GM21737 (cell line): ENCODE data around the gene DLGAP4.

Source experiments
- ATAC-seq: cut with Tn5 transposase; IDR thresholded peaks from one replicate; pipeline ENCODE4 v1.9.1; 2021; ENCODE audit warnings: mild to moderate bottlenecking, moderate library complexity; ENCODE audit not compliant: unreplicated experiment

Gene DLGAP4

GRCh38 chr20:36349384-36350170 lies 43.4 kb downstream of the DLGAP4 start:
- no peak for ATAC-seq

GRCh38 chr20:36350439-36350838 lies 44.3 kb downstream of the DLGAP4 start:
- ATAC-seq = no peak

- no peak for ATAC-seq
Observed at GRCh38 chr20:36351937-36352336, 45.8 kb downstream of the DLGAP4 start.

GRCh38 chr20:36352843-36353553 lies 46.9 kb downstream of the DLGAP4 start:
- no peak for ATAC-seq

- ATAC-seq = no peak
Observed at GRCh38 chr20:36353740-36354139, 47.6 kb downstream of the DLGAP4 start.

- ATAC-seq = no peak
Observed at GRCh38 chr20:36355469-36356171, 49.5 kb downstream of the DLGAP4 start.

- no peak for ATAC-seq
Observed at GRCh38 chr20:36359668-36360406, 53.7 kb downstream of the DLGAP4 start.

- ATAC-seq = no peak
Observed at GRCh38 chr20:36360429-36360828, 54.3 kb downstream of the DLGAP4 start.

GRCh38 chr20:36361406-36361805 lies 55.3 kb downstream of the DLGAP4 start:
- ATAC-seq = no peak

- no peak for ATAC-seq
Observed at GRCh38 chr20:36362261-36362660, 56.1 kb downstream of the DLGAP4 start.

GRCh38 chr20:36362978-36363713 lies 57.0 kb downstream of the DLGAP4 start:
- no peak for ATAC-seq

GRCh38 chr20:36364506-36364905 lies 58.4 kb downstream of the DLGAP4 start:
- no peak for ATAC-seq

- ATAC-seq = no peak
Observed at GRCh38 chr20:36366623-36367369, 60.7 kb downstream of the DLGAP4 start.

GRCh38 chr20:36367370-36367745 lies 61.2 kb downstream of the DLGAP4 start:
- no peak for ATAC-seq

- no peak for ATAC-seq
Observed at GRCh38 chr20:36367907-36368799, 62.0 kb downstream of the DLGAP4 start.

GRCh38 chr20:36368869-36369268 lies 62.7 kb downstream of the DLGAP4 start:
- ATAC-seq = no peak

- no peak for ATAC-seq
Observed at GRCh38 chr20:36369739-36370138, 63.6 kb downstream of the DLGAP4 start.

GRCh38 chr20:36370991-36371790 lies 65.1 kb downstream of the DLGAP4 start:
- no peak for ATAC-seq
